PFSK-1 (cell line): ENCODE measurements around the gene USP43.

ENCODE experiments used
- POLR2AphosphoS5 ChIP-seq: IDR thresholded peaks from 2 replicates; pipeline ENCODE4 v1.6.1; 2012; ENCODE audit warnings: low read depth, mild to moderate bottlenecking, control low read depth, low read length, moderate library complexity
- REST ChIP-seq, 2 experiments: IDR thresholded peaks; 2 replicates each; pipeline versions ENCODE4 v1.6.1 to v1.8.0; 2011 to 2012; ENCODE audit warnings: low read depth in 2 of 2, low read length in 2 of 2, control low read depth in 1 of 2, inconsistent platforms in 1 of 2, mild to moderate bottlenecking in 1 of 2, moderate library complexity in 1 of 2; ENCODE audit not compliant: insufficient read depth in 1 of 2
- SIN3A ChIP-seq: IDR thresholded peaks from 2 replicates; pipeline ENCODE4 v1.6.1; 2012; ENCODE audit warnings: mild to moderate bottlenecking, low read length, moderate library complexity, borderline replicate concordance; ENCODE audit not compliant: insufficient read depth
- TAF1 ChIP-seq: IDR thresholded peaks from 2 replicates; pipeline ENCODE4 v1.6.1; 2012; ENCODE audit warnings: low read length, control low read depth, borderline replicate concordance; ENCODE audit not compliant: insufficient read depth

- no peak for TF ChIP-seq POLR2AphosphoS5
- no peak for TF ChIP-seq TAF1
- no peak for TF ChIP-seq REST (IDR thresholded peaks at IDR 0.05; ENCODE audit: insufficient read depth in 1 of 2, low read depth in 2 of 2, low read length in 2 of 2)
- TF ChIP-seq SIN3A = no peak
Observed at GRCh38 chr17:9671559-9671958, 26.2 kb downstream of the USP43 start.
